Neural progenitor cell (in vitro differentiated cells): Measurements from ENCODE around the gene LRRK2.

Experiments
- CTCF ChIP-seq: fragments of 200-600 bp; sonication (generic); IDR thresholded peaks from 2 replicates; pipeline ENCODE4 v1.5.1; 2017; ENCODE audit warnings: antibody characterized with exemption, mild to moderate bottlenecking
- EZH2phosphoT487 ChIP-seq: fragments of 200-600 bp; sonication (generic); IDR thresholded peaks from 2 replicates; pipeline ENCODE4 v1.6.1; 2017; ENCODE audit warnings: antibody characterized with exemption

- no peak for TF ChIP-seq CTCF
- TF ChIP-seq EZH2phosphoT487: no peak
Observed at GRCh38 chr12:40335991-40336390, 111.2 kb downstream of the LRRK2 start.
